OCI-LY7 (cell line): ENCODE results near the gene CYB561D1.

Experiments
- CTCF ChIP-seq: fragments of 200-600 bp; sonication (generic); conservative IDR thresholded peaks from 2 replicates; pipeline ENCODE4 v1.5.1; 2014; ENCODE audit warnings: mild to moderate bottlenecking, antibody characterized with exemption, low read length, moderate library complexity, mixed read lengths
- EZH2phosphoT487 ChIP-seq: fragments of 200-600 bp; sonication (generic); IDR thresholded peaks from 2 replicates; pipeline ENCODE4 v1.6.1; 2018; ENCODE audit warnings: low read depth, borderline replicate concordance, mild to moderate bottlenecking, mixed run types, antibody characterized with exemption, low read length, moderate library complexity, mixed read lengths

- no peak for TF ChIP-seq CTCF
- no peak for TF ChIP-seq EZH2phosphoT487
These were observed 34.2 kb downstream of the CYB561D1 start for GRCh38 chr1:109527846-109528695.
